Motor neuron (in vitro differentiated cells): ENCODE data around the gene COX20. TPM values are rescaled to one million over a fixed set of nuclear protein-coding genes. Genes with fewer than 3 reads are reported as not detected.

Experiments
- total RNA-seq, 8 experiments: library from RNA; unstranded; fragments of 300-600 nt; gene quantifications; 2 replicates each; pipeline versions ENCODE4 v1.2.3 to v1.2.4, GENCODE V29; 2022

COX20 gene
- total RNA-seq, 8 experiments from 2014 or later: 27.0 to 110 (median 73.8) TPM

Other genes starting within 250 kb of the COX20 start
- gene DESI2, start 182.5 kb upstream of the COX20 start, total RNA-seq: 10 to 100 TPM; 23.1 to 43.4 (median 38.8) TPM
- gene HNRNPU, start 28.9 kb downstream of the COX20 start, total RNA-seq: 100 to 1,000 TPM; 243 to 657 (median 314) TPM